Subcutaneous abdominal adipose tissue (tissue), 5 donors: ENCODE data around the gene CIITA.
A peak's percentile ranks its signal among the peaks of the same experiment; 100 is the strongest.

Experiments used
- H3K27ac ChIP-seq: one replicate; pipeline ENCODE4 v1.7.0; 2013; ENCODE audit warnings: low read depth, mild to moderate bottlenecking, inconsistent platforms, low read length, moderate library complexity
- H3K27me3 ChIP-seq, 5 donors: one replicate each; pipeline ENCODE4 v1.7.0; 2013; ENCODE audit warnings: low read length in 5 of 5, inconsistent platforms in 1 of 5; ENCODE audit not compliant: control insufficient read depth in 5 of 5, insufficient read depth in 4 of 5
- H3K36me3 ChIP-seq, 5 donors: one replicate each; pipeline ENCODE4 v1.7.0; 2013; ENCODE audit warnings: low read length in 5 of 5; ENCODE audit not compliant: control insufficient read depth in 5 of 5, insufficient read depth in 5 of 5
- H3K4me1 ChIP-seq, 5 donors: one replicate each; pipeline ENCODE4 v1.7.0; 2013; ENCODE audit warnings: low read length in 5 of 5, mild to moderate bottlenecking in 3 of 5, moderate library complexity in 1 of 5; ENCODE audit not compliant: control insufficient read depth in 5 of 5, insufficient read depth in 5 of 5
- H3K4me3 ChIP-seq, 5 donors: one replicate each; pipeline ENCODE4 v1.7.0; 2013; ENCODE audit warnings: low read length in 5 of 5, low read depth in 1 of 5
- H3K9ac ChIP-seq, 5 donors: one replicate each; pipeline ENCODE4 v1.7.0; 2013; ENCODE audit warnings: low read length in 5 of 5, mild to moderate bottlenecking in 4 of 5, moderate library complexity in 3 of 5
- H3K9me3 ChIP-seq, 5 donors: one replicate each; pipeline ENCODE4 v1.7.0; 2013; ENCODE audit warnings: low read length in 5 of 5; ENCODE audit not compliant: control insufficient read depth in 5 of 5
- donor health status: healthy.
- donor health status: healthy.
- donor health status: healthy.
- donor health status: healthy.
- donor health status: healthy.

The CIITA gene

DNA sequence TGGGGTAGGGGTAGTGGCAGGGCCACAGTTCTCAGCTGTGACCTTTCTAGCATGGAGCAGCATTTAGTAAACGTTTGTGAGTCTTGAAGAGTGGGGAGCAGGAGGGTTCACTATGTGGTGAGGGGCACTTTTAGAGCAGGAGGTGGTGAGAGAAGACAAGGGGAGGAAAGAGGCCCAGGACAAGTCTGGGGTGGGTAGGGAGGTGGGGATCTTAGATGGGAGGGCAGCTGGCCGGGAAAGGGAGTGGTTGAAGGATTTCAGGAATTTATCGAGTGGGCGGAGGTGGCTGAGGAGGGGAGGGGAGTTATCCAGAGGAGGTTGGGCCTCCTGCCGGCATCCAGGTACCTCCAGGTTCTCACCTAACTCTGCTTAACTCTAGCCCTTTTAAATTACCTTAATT is 69.3 kb downstream of the CIITA start:
- Histone ChIP-seq H3K9ac (peak overlapping the region in 2 of 5 donors; percentile 19 to 81), H3K9me3 (no peaks in the 10 kb centered on the region), H3K27me3 (no peaks in the 10 kb centered on the region), H3K27ac (no peak overlapping the region), H3K36me3 (no peaks in the 10 kb centered on the region), H3K4me3 (peak overlapping the region in 1 of 5 donors; percentile 17), H3K4me1 (peaks cover 11 to 60% (median 51%) of the 10 kb centered on the region in 5 donors)

DNA sequence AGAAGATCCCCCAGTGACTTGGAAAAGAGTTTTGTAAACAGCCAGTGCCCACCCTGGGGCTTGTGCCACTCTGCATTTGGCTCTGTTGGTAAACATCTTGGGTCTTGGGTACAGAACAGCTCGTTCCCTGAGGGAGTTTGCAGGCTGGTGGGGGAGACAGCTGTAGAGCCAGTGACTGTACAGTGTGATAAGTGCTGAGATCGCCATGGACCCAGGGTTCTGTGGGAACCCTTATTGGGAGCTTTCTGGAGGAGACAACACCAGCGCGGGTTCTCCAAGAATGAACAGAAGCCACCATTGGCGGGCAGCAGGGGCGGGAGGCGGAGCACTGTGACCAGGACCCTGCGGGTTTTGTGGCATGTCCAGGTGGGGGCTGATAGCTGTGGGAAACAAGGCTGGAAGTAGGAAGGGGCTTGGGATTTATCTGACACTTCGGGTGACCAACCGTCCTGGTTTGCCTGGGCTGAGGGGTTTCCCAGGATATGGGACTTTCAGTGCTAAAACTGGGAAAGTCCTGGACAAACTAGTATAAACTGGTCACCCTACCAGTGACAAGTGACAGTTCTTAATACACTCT is 70.3 kb downstream of the CIITA start:
- Histone ChIP-seq H3K9ac (no peak overlapping the region), H3K4me1 (peaks cover 10 to 57% (median 47%) of the 10 kb centered on the region in 5 donors)

DNA sequence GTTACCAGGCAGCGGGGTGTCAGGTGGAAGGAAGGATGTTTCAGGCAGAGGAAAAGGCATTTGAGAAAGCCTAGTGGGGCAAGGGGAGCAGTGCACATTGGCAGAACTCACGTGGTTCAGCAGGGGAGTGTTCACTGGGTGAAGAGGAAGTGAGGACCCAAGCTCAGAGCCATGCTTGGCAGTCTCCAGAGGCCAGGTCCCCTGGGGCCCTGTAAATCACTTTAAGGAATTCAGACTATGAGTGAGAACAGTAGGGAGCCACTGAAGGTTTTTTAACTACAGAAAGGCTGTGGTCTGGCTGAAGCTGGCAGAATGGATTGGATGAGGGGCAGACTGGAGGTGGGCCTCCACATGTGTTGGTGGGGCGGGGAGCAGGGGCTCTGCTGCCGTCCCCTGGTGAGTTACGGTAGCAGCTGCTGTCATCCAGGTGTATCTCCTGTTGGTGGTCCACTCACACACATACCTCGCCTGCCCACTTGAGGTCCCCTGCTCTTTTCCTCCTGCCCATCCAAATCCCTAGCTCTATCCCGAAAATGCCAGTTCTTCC is 72.5 kb downstream of the CIITA start:
- Histone ChIP-seq H3K4me1 (peaks cover 12 to 48% (median 32%) of the 10 kb centered on the region in 5 donors), H3K9ac (peak overlapping the region in 2 of 5 donors; percentile 18 to 32), H3K36me3 (no peaks in the 10 kb centered on the region), H3K4me3 (no peak overlapping the region), H3K27me3 (no peaks in the 10 kb centered on the region), H3K9me3 (no peaks in the 10 kb centered on the region), H3K27ac (no peak overlapping the region)

More for the DNA sequence above, 70.3 kb downstream of the CIITA start:
- H3K27me3 ChIP-seq: no peaks in the 10 kb centered on the region
- no peaks in the 10 kb centered on the region for H3K36me3 ChIP-seq
- no peak overlapping the region for H3K4me3 ChIP-seq
- H3K27ac ChIP-seq: no peak overlapping the region
- no peaks in the 10 kb centered on the region for H3K9me3 ChIP-seq

GRCh38 chr16:10950393-10950792 is 73.4 kb downstream of the CIITA start:
- Histone ChIP-seq H3K27ac (no peak overlapping the region), H3K9me3 (no peaks in the 10 kb centered on the region), H3K27me3 (no peaks in the 10 kb centered on the region), H3K4me3 (no peak overlapping the region), H3K9ac (peak overlapping the region in 1 of 5 donors; percentile 26), H3K4me1 (peaks cover 10 to 41% (median 24%) of the 10 kb centered on the region in 5 donors), H3K36me3 (no peaks in the 10 kb centered on the region)

GRCh38 chr16:10951026-10951425 is 74.0 kb downstream of the CIITA start:
- H3K36me3 ChIP-seq: no peaks in the 10 kb centered on the region
- no peak overlapping the region for H3K9ac ChIP-seq
- H3K27ac ChIP-seq: no peak overlapping the region
- H3K4me1 ChIP-seq: peaks cover 8 to 34% (median 17%) of the 10 kb centered on the region in 5 donors
- no peak overlapping the region for H3K4me3 ChIP-seq
- no peaks in the 10 kb centered on the region for H3K9me3 ChIP-seq
- no peaks in the 10 kb centered on the region for H3K27me3 ChIP-seq

DNA sequence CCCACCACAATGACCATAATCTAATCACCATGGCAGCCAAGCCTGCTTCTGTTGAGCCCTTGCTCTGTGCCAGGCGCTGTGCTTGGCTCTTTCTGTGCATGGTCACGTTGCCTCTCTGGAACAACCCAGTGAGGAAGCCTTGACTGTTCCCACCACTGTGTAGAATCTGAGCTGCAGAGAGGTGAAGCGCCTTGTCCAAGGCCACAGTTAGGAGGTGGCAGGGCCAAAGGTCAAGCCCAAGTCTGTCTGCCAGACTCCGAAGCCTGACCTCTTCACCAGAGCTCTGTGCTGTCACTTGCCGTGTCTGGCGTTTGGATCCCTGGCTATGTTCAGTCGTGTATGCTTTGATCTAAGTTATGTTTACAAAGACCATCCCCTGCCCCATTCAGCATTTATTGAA is 77.9 kb downstream of the CIITA start:
- Histone ChIP-seq H3K27me3 (no peaks in the 10 kb centered on the region), H3K27ac (no peak overlapping the region), H3K9me3 (no peaks in the 10 kb centered on the region), H3K9ac (no peak overlapping the region), H3K4me3 (no peak overlapping the region), H3K36me3 (peaks cover 0 to 9% (median 8%) of the 10 kb centered on the region in 5 donors), H3K4me1 (peaks cover 0 to 15% (median 4%) of the 10 kb centered on the region in 5 donors)

- H3K36me3 ChIP-seq: peaks cover 0 to 21% (median 16%) of the 10 kb centered on the region in 5 donors
- H3K27ac ChIP-seq: no peak overlapping the region
- H3K9ac ChIP-seq: no peak overlapping the region
- peaks cover 0 to 8% (median 3%) of the 10 kb centered on the region in 5 donors for H3K4me1 ChIP-seq
- H3K27me3 ChIP-seq: no peaks in the 10 kb centered on the region
- no peak overlapping the region for H3K4me3 ChIP-seq
- no peaks in the 10 kb centered on the region for H3K9me3 ChIP-seq
Measured at GRCh38 chr16:10957771-10958482, 80.9 kb downstream of the CIITA start.

GRCh38 chr16:10959161-10959560 is 82.2 kb downstream of the CIITA start:
- Histone ChIP-seq H3K9ac (no peak overlapping the region), H3K27me3 (no peaks in the 10 kb centered on the region), H3K36me3 (peaks cover 0 to 29% (median 27%) of the 10 kb centered on the region in 5 donors), H3K4me1 (peaks cover 0 to 5% (median 3%) of the 10 kb centered on the region in 5 donors), H3K27ac (no peak overlapping the region), H3K9me3 (no peaks in the 10 kb centered on the region), H3K4me3 (no peak overlapping the region)

DNA sequence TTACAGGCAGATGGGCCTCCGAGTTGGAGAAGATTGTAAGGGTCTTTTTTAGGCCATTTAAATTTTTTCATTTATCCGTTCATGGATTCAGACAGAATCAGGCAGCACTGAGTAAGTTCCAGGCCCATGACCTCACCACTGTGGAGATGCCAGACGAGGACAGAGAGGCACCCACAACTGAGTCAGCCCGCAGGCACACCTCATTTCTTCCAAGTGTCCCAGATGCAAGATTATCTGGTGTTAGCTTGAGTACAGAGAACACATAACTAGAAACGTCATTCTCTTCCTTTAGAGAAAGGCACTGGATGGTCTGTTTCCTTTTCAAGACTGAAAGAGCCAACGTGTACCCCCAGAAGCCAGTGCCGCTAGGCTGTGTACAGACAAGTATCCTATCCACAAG is 84.2 kb downstream of the CIITA start:
- peaks cover 0 to 38% (median 29%) of the 10 kb centered on the region in 5 donors for H3K36me3 ChIP-seq
- H3K27me3 ChIP-seq: no peaks in the 10 kb centered on the region
- H3K27ac ChIP-seq: peak overlapping the region; percentile 9
- H3K4me1 ChIP-seq: peaks cover 0 to 4% (median 3%) of the 10 kb centered on the region in 5 donors
- no peaks in the 10 kb centered on the region for H3K9me3 ChIP-seq
- peak overlapping the region in 1 of 5 donors; percentile 26 for H3K9ac ChIP-seq
- H3K4me3 ChIP-seq: no peak overlapping the region
